Measurements from ENCODE around the gene TNFRSF19. TPM values are rescaled to one million over a fixed set of nuclear protein-coding genes. Genes with fewer than 3 reads are reported as not detected.

Gene TNFRSF19
- total and polyA plus RNA-seq, 5 donors from 2014 or later: 1.3 to 5.6 (median 1.6) TPM

DNA sequence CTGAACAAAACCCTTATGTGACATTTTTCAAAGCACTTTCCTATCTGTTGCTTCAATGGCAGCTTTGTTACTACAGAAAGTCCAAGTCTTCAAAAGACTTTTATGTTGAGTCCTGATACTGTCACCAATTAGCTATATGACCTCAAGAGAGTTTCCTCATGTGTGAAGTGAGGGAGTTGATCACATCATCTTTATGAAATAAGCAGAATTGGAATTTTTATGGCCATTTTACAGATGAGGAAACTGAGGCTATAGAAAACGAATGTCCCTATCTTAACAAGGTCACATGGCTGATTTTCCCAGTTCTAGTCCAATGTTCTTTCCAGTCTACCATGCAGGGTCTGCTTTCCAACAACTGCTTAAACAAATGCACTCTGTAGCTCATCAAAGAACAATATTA is 2.6 kb downstream of the TNFRSF19 start:
- peaks cover 0 to 7% (median 0%) of the 10 kb centered on the region in 7 donors for H3K9me3 Mint-ChIP-seq
- H3K4me3 Mint-ChIP-seq: peak overlapping the region in 1 of 4 donors; percentile 38
- no peaks in the 10 kb centered on the region for H3K9me3 ChIP-seq (ENCODE audit: control insufficient read depth in 2 of 2, low read length in 2 of 2)
- no peaks in the 10 kb centered on the region for H3K36me3 Mint-ChIP-seq
- peaks cover 95% of the 10 kb centered on the region for H3K27me3 Mint-ChIP-seq
- DNase-seq (no peak), ATAC-seq (ENCODE audit: low read depth in 2 of 2) (no peak)
- H3K4me1 Mint-ChIP-seq: peaks cover 2 to 10% (median 6%) of the 10 kb centered on the region in 4 donors
- peaks cover 52% of the 10 kb centered on the region for H3K27me3 ChIP-seq (ENCODE audit: control insufficient read depth, insufficient read depth, low read length)
- H3K36me3 ChIP-seq (ENCODE audit: control insufficient read depth, insufficient read depth, low read length): no peaks in the 10 kb centered on the region
- no peak overlapping the region for H3K4me3 ChIP-seq (ENCODE audit: low read depth, low read length)
- no peak overlapping the region for H3K27ac ChIP-seq (ENCODE audit: insufficient read depth, low read length, poor library complexity, severe bottlenecking)
- H3K27ac Mint-ChIP-seq: no peak overlapping the region
- H3K4me1 ChIP-seq (ENCODE audit: control insufficient read depth, insufficient read depth, low read length, poor library complexity, severe bottlenecking): no peaks in the 10 kb centered on the region

GRCh38 chr13:23574421-23575145 is 4.4 kb downstream of the TNFRSF19 start:
- H3K9me3 Mint-ChIP-seq: peaks cover 0 to 7% (median 0%) of the 10 kb centered on the region in 7 donors

DNA sequence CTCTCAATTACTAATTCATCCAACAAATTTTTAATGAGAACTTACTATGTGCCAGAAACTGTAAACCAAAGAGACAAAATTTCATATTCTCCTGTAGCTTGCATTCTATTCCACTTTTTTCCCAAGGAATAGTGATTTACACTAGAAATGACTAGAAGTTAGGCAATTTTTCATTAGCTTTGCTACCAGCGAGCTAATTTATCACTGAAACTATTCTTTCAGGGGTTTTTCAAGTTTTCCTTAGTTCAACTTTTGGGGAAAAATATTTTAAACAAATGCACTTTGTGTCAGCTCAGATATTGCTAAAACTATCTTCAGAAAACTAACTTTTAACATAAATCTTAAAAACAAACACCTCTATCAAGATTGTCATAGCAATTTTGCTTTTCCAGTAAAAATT is 5.4 kb downstream of the TNFRSF19 start:
- DNase-seq: no peak
- Histone ChIP-seq H3K36me3 (ENCODE audit: control insufficient read depth, insufficient read depth, low read length) (no peaks in the 10 kb centered on the region), H3K4me3 (ENCODE audit: low read depth, low read length) (no peak overlapping the region), H3K4me1 (ENCODE audit: control insufficient read depth, insufficient read depth, low read length, poor library complexity, severe bottlenecking) (peaks cover 15% of the 10 kb centered on the region), H3K27me3 (ENCODE audit: control insufficient read depth, insufficient read depth, low read length) (peaks cover 39% of the 10 kb centered on the region), H3K9me3 (ENCODE audit: control insufficient read depth in 2 of 2, low read length in 2 of 2) (no peaks in the 10 kb centered on the region), H3K27ac (ENCODE audit: insufficient read depth, low read length, poor library complexity, severe bottlenecking) (no peak overlapping the region)
- ATAC-seq (ENCODE audit: low read depth in 2 of 2): no peak
- Mint-ChIP-seq H3K4me1 (peaks cover 4 to 21% (median 15%) of the 10 kb centered on the region in 4 donors), H3K27ac (no peak overlapping the region), H3K36me3 (no peaks in the 10 kb centered on the region), H3K4me3 (no peak overlapping the region), H3K9me3 (peaks cover 0 to 7% (median 0%) of the 10 kb centered on the region in 7 donors), H3K27me3 (peaks cover 82% of the 10 kb centered on the region)

More at GRCh38 chr13:23574421-23575145, 4.4 kb downstream of the TNFRSF19 start:
- no peak overlapping the region for H3K4me3 ChIP-seq (ENCODE audit: low read depth, low read length)
- Mint-ChIP-seq H3K27me3 (peaks cover 84% of the 10 kb centered on the region), H3K27ac (no peak overlapping the region), H3K4me1 (peaks cover 2 to 15% (median 9%) of the 10 kb centered on the region in 4 donors), H3K4me3 (no peak overlapping the region), H3K36me3 (no peaks in the 10 kb centered on the region)
- H3K9me3 ChIP-seq (ENCODE audit: control insufficient read depth in 2 of 2, low read length in 2 of 2): no peaks in the 10 kb centered on the region
- H3K27ac ChIP-seq (ENCODE audit: insufficient read depth, low read length, poor library complexity, severe bottlenecking): no peak overlapping the region
- DNase-seq (no peak), ATAC-seq (ENCODE audit: low read depth in 2 of 2) (no peak)
- peaks cover 45% of the 10 kb centered on the region for H3K27me3 ChIP-seq (ENCODE audit: control insufficient read depth, insufficient read depth, low read length)
- peaks cover 5% of the 10 kb centered on the region for H3K4me1 ChIP-seq (ENCODE audit: control insufficient read depth, insufficient read depth, low read length, poor library complexity, severe bottlenecking)
- no peaks in the 10 kb centered on the region for H3K36me3 ChIP-seq (ENCODE audit: control insufficient read depth, insufficient read depth, low read length)

- Histone ChIP-seq H3K4me1 (ENCODE audit: control insufficient read depth, insufficient read depth, low read length, poor library complexity, severe bottlenecking) (peaks cover 15% of the 10 kb centered on the region), H3K4me3 (ENCODE audit: low read depth, low read length) (peak overlapping the region; percentile 61), H3K27ac (ENCODE audit: insufficient read depth, low read length, poor library complexity, severe bottlenecking) (peak overlapping the region; percentile 78), H3K9me3 (ENCODE audit: control insufficient read depth in 2 of 2, low read length in 2 of 2) (no peaks in the 10 kb centered on the region), H3K36me3 (ENCODE audit: control insufficient read depth, insufficient read depth, low read length) (no peaks in the 10 kb centered on the region), H3K27me3 (ENCODE audit: control insufficient read depth, insufficient read depth, low read length) (peaks cover 20% of the 10 kb centered on the region)
- peaks cover 0 to 9% (median 0%) of the 10 kb centered on the region in 7 donors for H3K9me3 Mint-ChIP-seq
- H3K27ac Mint-ChIP-seq: peak overlapping the region in 1 of 3 donors; percentile 36
- peak; percentile 53 to 85 (median 61) for DNase-seq
- peak; percentile 54 to 55 for ATAC-seq (ENCODE audit: low read depth in 2 of 2)
- peaks cover 65% of the 10 kb centered on the region for H3K27me3 Mint-ChIP-seq
- H3K36me3 Mint-ChIP-seq: no peaks in the 10 kb centered on the region
- H3K4me1 Mint-ChIP-seq: peaks cover 4 to 24% (median 14%) of the 10 kb centered on the region in 4 donors
- peak overlapping the region; percentile 79 to 89 (median 84) for H3K4me3 Mint-ChIP-seq
These were observed 8.3 kb downstream of the TNFRSF19 start for GRCh38 chr13:23578411-23579071.

- H3K4me1 Mint-ChIP-seq: peaks cover 4 to 24% (median 14%) of the 10 kb centered on the region in 4 donors
- no peaks in the 10 kb centered on the region for H3K36me3 Mint-ChIP-seq
- Histone ChIP-seq H3K27ac (ENCODE audit: insufficient read depth, low read length, poor library complexity, severe bottlenecking) (peak overlapping the region; percentile 78), H3K4me3 (ENCODE audit: low read depth, low read length) (peak overlapping the region; percentile 61), H3K27me3 (ENCODE audit: control insufficient read depth, insufficient read depth, low read length) (peaks cover 21% of the 10 kb centered on the region), H3K36me3 (ENCODE audit: control insufficient read depth, insufficient read depth, low read length) (no peaks in the 10 kb centered on the region), H3K4me1 (ENCODE audit: control insufficient read depth, insufficient read depth, low read length, poor library complexity, severe bottlenecking) (peaks cover 15% of the 10 kb centered on the region), H3K9me3 (ENCODE audit: control insufficient read depth in 2 of 2, low read length in 2 of 2) (no peaks in the 10 kb centered on the region)
- peaks cover 57% of the 10 kb centered on the region for H3K27me3 Mint-ChIP-seq
- peak; percentile 87 to 88 (median 88) for DNase-seq
- H3K27ac Mint-ChIP-seq: no peak overlapping the region
- H3K9me3 Mint-ChIP-seq: peaks cover 0 to 9% (median 0%) of the 10 kb centered on the region in 7 donors
- H3K4me3 Mint-ChIP-seq: peak overlapping the region; percentile 79 to 89 (median 84)
- ATAC-seq (ENCODE audit: low read depth in 2 of 2): peak; percentile 92 to 95
These were observed 9.1 kb downstream of the TNFRSF19 start for GRCh38 chr13:23579072-23579895.

DNA sequence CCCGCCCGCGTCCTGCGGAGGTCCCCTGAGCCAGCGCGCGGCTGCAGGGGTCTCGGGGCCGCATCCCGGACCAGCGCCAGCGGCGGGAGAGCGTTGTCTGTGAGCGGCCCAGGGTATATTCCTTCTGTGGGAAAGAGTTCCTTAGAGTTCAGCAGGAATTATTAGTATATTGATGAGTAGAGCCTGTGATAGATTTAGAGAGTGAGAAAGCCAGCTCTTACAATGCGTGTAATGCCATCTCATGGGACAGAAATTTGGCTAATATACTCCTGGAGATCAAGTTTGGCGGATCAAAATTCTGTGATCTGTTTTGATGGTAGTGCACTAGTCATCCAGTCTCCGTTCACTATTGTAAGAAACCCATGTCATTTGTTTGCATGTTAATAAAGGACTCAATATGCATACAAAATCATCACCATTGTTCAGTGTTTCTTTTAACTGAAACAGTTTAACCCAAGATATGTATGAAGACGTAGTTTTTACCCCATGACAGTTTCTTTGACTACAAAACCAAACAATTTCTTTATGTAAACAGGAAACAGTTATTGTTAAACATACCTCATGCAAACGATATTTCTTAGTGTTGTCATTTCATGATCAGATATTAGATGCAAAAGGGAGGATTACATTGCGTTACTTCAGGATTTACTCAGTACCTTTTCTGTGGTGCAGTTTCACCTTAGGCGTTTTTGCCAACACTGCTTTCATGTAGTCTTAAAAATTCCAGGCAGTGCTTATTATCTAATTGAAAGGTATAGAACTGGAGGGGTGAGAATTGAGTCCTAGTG is 9.9 kb downstream of the TNFRSF19 start:
- Histone ChIP-seq H3K36me3 (ENCODE audit: control insufficient read depth, insufficient read depth, low read length) (no peaks in the 10 kb centered on the region), H3K27me3 (ENCODE audit: control insufficient read depth, insufficient read depth, low read length) (peaks cover 18% of the 10 kb centered on the region), H3K27ac (ENCODE audit: insufficient read depth, low read length, poor library complexity, severe bottlenecking) (no peak overlapping the region), H3K9me3 (ENCODE audit: control insufficient read depth in 2 of 2, low read length in 2 of 2) (no peaks in the 10 kb centered on the region), H3K4me1 (ENCODE audit: control insufficient read depth, insufficient read depth, low read length, poor library complexity, severe bottlenecking) (peaks cover 15% of the 10 kb centered on the region), H3K4me3 (ENCODE audit: low read depth, low read length) (peak overlapping the region; percentile 75)
- Mint-ChIP-seq H3K27me3 (peaks cover 49% of the 10 kb centered on the region), H3K4me3 (peak overlapping the region; percentile 77 to 89 (median 80)), H3K36me3 (no peaks in the 10 kb centered on the region), H3K4me1 (peaks cover 4 to 24% (median 14%) of the 10 kb centered on the region in 4 donors), H3K27ac (peak overlapping the region in 1 of 3 donors; percentile 9), H3K9me3 (peaks cover 0 to 5% (median 0%) of the 10 kb centered on the region in 7 donors)
- ATAC-seq (ENCODE audit: low read depth in 2 of 2) (no peak), DNase-seq (peak in 2 of 3 donors; percentile 14 to 24)

DNA sequence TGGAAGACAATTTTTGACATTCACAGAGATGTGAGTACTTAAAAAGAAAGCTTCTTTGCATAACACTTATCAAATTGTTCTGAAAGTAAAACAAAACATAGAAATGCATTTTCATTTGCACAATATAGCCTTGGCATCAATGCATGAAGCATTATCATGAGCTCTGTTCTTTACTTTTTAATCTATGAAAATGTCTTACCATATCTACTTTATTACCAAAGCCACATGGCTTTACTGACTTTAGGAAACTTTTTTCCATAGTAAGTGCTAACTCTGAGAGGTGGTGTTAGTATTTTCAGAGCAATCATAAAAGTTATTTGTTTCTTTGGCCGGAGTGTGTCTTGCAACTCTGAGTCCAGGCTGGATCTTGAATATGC is 10.5 kb downstream of the TNFRSF19 start:
- Mint-ChIP-seq H3K36me3 (no peaks in the 10 kb centered on the region), H3K9me3 (peaks cover 0 to 5% (median 0%) of the 10 kb centered on the region in 7 donors), H3K4me3 (peak overlapping the region; percentile 77 to 89 (median 80)), H3K4me1 (peaks cover 4 to 24% (median 14%) of the 10 kb centered on the region in 4 donors), H3K27ac (no peak overlapping the region), H3K27me3 (peaks cover 44% of the 10 kb centered on the region)
- Histone ChIP-seq H3K27me3 (ENCODE audit: control insufficient read depth, insufficient read depth, low read length) (peaks cover 22% of the 10 kb centered on the region), H3K9me3 (ENCODE audit: control insufficient read depth in 2 of 2, low read length in 2 of 2) (no peaks in the 10 kb centered on the region), H3K27ac (ENCODE audit: insufficient read depth, low read length, poor library complexity, severe bottlenecking) (no peak overlapping the region), H3K4me3 (ENCODE audit: low read depth, low read length) (peak overlapping the region; percentile 75), H3K4me1 (ENCODE audit: control insufficient read depth, insufficient read depth, low read length, poor library complexity, severe bottlenecking) (peaks cover 15% of the 10 kb centered on the region), H3K36me3 (ENCODE audit: control insufficient read depth, insufficient read depth, low read length) (no peaks in the 10 kb centered on the region)
- DNase-seq: no peak
- no peak for ATAC-seq (ENCODE audit: low read depth in 2 of 2)

Measured in CD4-positive, CD25-positive, alpha-beta regulatory T cell (primary cell).